MM.1S (cell line): Measurements from ENCODE around the gene MTCL1.

Experiments used
- DNase-seq: peaks from one replicate; pipeline ENCODE4 v3.0.0-alpha.2; 2015
- H2AFZ ChIP-seq: fragments of 300-600 bp; sonication (generic); 2 replicates; pipeline ENCODE4 v1.6.0; 2016; ENCODE audit warnings: antibody characterized with exemption, low read length
- H3F3A ChIP-seq: fragments of 300-600 bp; sonication (generic); 2 replicates; pipeline ENCODE4 v1.6.1; 2016; ENCODE audit warnings: mild to moderate bottlenecking, antibody characterized with exemption, low read length, moderate library complexity, mixed read lengths; ENCODE audit not compliant: insufficient read depth
- H3K27ac ChIP-seq: fragments of 300-600 bp; sonication (generic); 2 replicates; pipeline ENCODE4 v1.5.1; 2016; ENCODE audit warnings: mild to moderate bottlenecking, low read length
- H3K27me3 ChIP-seq: fragments of 300-600 bp; sonication (generic); replicated peaks from 2 replicates; pipeline ENCODE4 v1.6.0; 2016; ENCODE audit warnings: low read length; ENCODE audit not compliant: insufficient read depth
- H3K36me3 ChIP-seq: fragments of 300-600 bp; sonication (generic); replicated peaks from 2 replicates; pipeline ENCODE4 v1.6.1; 2016; ENCODE audit warnings: mild to moderate bottlenecking, low read length, mixed read lengths; ENCODE audit not compliant: insufficient read depth
- H3K4me1 ChIP-seq: fragments of 300-600 bp; sonication (generic); 2 replicates; pipeline ENCODE4 v1.6.1; 2016; ENCODE audit warnings: low read length, mixed read lengths
- H3K4me2 ChIP-seq: fragments of 300-600 bp; sonication (generic); 2 replicates; pipeline ENCODE4 v1.6.0; 2016; ENCODE audit warnings: low read depth, low read length
- H3K4me3 ChIP-seq: fragments of 300-600 bp; sonication (generic); 2 replicates; pipeline ENCODE4 v1.5.1; 2016; ENCODE audit warnings: low read length, mixed read lengths
- H3K79me2 ChIP-seq: fragments of 300-600 bp; sonication (generic); 2 replicates; pipeline ENCODE4 v1.6.1; 2016; ENCODE audit warnings: mixed run types, low read length, mixed read lengths
- H3K9ac ChIP-seq: fragments of 300-600 bp; sonication (generic); 2 replicates; pipeline ENCODE4 v1.6.1; 2016; ENCODE audit warnings: low read length, mixed read lengths
- H3K9me2 ChIP-seq: fragments of 300-600 bp; sonication (generic); replicated peaks from 2 replicates; pipeline ENCODE4 v1.6.1; 2016; ENCODE audit warnings: mild to moderate bottlenecking, low read length, mixed read lengths; ENCODE audit not compliant: insufficient read depth
- H3K9me3 ChIP-seq: fragments of 300-600 bp; sonication (generic); replicated peaks from 2 replicates; pipeline ENCODE4 v1.6.1; 2016; ENCODE audit warnings: mild to moderate bottlenecking, low read length, mixed read lengths; ENCODE audit not compliant: insufficient read depth
- H4K20me1 ChIP-seq: fragments of 300-600 bp; sonication (generic); 2 replicates; pipeline ENCODE4 v1.6.1; 2016; ENCODE audit warnings: mild to moderate bottlenecking, low read length, moderate library complexity, mixed read lengths; ENCODE audit not compliant: insufficient read depth
- EZH2 ChIP-seq: fragments of 300-600 bp; sonication (generic); optimal IDR thresholded peaks from 2 replicates; pipeline ENCODE3; 2017; ENCODE audit warnings: low read depth, mild to moderate bottlenecking, antibody characterized with exemption, low read length, mixed read lengths
- EZH2phosphoT487 ChIP-seq: fragments of 300-600 bp; sonication (generic); IDR thresholded peaks from 2 replicates; pipeline ENCODE4 v1.6.1; 2018; ENCODE audit warnings: antibody characterized with exemption, low read length
- TF ChIP-seq, protein P1 (sequence below): fragments of 300-600 bp; sonication (generic); IDR thresholded peaks from 2 replicates; pipeline ENCODE4 v1.5.1; 2016; ENCODE audit warnings: antibody characterized with exemption, low read length, mixed read lengths

Gene MTCL1

DNA sequence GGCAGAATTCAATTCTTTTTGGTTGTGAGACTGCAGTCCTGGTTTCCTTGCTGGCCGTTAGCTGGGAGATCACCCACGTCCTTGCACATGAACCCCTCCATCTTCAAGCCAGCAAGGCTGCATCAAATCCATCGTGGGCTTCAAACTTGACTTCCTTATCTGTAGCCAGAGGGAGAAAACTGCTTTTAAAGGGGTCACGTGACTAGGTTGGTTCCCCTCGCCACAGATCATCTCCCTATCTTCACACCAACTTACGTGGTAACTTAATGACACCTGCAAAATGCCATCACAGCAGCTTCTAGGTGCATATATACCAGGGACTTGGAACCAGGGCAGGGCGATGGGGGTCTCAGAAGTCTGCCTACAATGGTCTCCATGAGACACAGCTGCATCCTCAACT lies 169.5 kb downstream of the MTCL1 start:
- no peak overlapping the region for H3K4me3 ChIP-seq
- H3K9me3 ChIP-seq: no peaks in the 10 kb centered on the region
- TF ChIP-seq, protein P1, sequence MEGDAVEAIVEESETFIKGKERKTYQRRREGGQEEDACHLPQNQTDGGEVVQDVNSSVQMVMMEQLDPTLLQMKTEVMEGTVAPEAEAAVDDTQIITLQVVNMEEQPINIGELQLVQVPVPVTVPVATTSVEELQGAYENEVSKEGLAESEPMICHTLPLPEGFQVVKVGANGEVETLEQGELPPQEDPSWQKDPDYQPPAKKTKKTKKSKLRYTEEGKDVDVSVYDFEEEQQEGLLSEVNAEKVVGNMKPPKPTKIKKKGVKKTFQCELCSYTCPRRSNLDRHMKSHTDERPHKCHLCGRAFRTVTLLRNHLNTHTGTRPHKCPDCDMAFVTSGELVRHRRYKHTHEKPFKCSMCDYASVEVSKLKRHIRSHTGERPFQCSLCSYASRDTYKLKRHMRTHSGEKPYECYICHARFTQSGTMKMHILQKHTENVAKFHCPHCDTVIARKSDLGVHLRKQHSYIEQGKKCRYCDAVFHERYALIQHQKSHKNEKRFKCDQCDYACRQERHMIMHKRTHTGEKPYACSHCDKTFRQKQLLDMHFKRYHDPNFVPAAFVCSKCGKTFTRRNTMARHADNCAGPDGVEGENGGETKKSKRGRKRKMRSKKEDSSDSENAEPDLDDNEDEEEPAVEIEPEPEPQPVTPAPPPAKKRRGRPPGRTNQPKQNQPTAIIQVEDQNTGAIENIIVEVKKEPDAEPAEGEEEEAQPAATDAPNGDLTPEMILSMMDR: no peak
- TF ChIP-seq EZH2: no peak
- TF ChIP-seq EZH2phosphoT487: no peak
- H2AFZ ChIP-seq: no peak overlapping the region
- no peak overlapping the region for H3K9ac ChIP-seq
- H4K20me1 ChIP-seq: no peaks in the 10 kb centered on the region
- no peak overlapping the region for H3K27ac ChIP-seq
- no peaks in the 10 kb centered on the region for H3F3A ChIP-seq
- no peaks in the 10 kb centered on the region for H3K36me3 ChIP-seq
- no peaks in the 10 kb centered on the region for H3K4me1 ChIP-seq
- no peak for DNase-seq
- H3K9me2 ChIP-seq: no peaks in the 10 kb centered on the region
- no peak overlapping the region for H3K4me2 ChIP-seq
- no peaks in the 10 kb centered on the region for H3K79me2 ChIP-seq
- no peaks in the 10 kb centered on the region for H3K27me3 ChIP-seq

DNA sequence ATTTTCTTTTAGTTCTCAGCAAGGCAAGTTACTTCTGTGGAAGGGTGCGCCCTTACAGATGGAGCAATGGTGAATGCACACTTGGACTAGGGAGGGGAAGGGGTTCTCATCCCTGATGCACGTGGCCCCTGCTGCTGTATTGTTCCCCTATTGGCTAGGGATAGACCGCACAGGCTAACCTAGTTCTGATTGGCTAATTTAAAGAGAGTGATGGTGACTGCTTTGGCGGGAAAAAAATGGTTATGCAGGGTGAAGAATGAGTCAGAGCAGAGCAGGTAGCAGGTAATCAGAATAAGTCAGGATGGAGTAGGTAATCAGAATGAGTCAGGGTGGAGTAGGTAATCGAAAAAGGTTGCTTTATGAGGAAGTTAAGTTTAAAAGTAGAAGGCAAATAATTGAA lies 171.5 kb downstream of the MTCL1 start:
- H2AFZ ChIP-seq: no peak overlapping the region
- H4K20me1 ChIP-seq: no peaks in the 10 kb centered on the region
- no peak overlapping the region for H3K4me2 ChIP-seq
- DNase-seq: no peak
- no peak overlapping the region for H3K9ac ChIP-seq
- no peaks in the 10 kb centered on the region for H3K9me2 ChIP-seq
- H3K27ac ChIP-seq: no peak overlapping the region
- no peaks in the 10 kb centered on the region for H3K36me3 ChIP-seq
- H3K9me3 ChIP-seq: no peaks in the 10 kb centered on the region
- H3F3A ChIP-seq: no peaks in the 10 kb centered on the region
- no peak overlapping the region for H3K4me3 ChIP-seq
- no peaks in the 10 kb centered on the region for H3K4me1 ChIP-seq
- no peaks in the 10 kb centered on the region for H3K27me3 ChIP-seq
- no peaks in the 10 kb centered on the region for H3K79me2 ChIP-seq
- TF ChIP-seq EZH2phosphoT487: no peak
- TF ChIP-seq, protein P1: no peak
- no peak for TF ChIP-seq EZH2

DNA sequence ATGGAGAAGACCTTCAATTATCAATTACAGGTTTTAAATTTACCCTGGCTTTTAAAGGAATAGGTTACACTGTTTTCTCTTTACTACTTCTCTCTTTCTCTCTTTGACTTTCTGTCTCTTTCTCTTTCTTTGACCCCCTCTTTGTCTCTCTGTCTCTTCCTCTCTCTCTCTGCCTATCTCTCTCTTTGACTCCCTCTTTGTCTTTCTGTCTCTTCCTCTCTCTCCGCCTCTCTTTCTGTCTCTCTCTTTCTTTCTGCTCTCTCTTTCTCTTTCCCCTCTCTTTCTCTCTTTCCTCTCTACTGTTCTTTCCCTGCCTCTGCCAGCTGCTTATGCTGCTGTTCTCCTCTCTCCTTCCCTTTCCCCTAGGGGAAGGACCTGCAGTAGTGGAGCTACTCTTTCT lies 175.7 kb downstream of the MTCL1 start:
- Histone ChIP-seq H3K79me2 (no peaks in the 10 kb centered on the region), H3K4me3 (no peak overlapping the region), H3K27ac (no peak overlapping the region), H3F3A (no peaks in the 10 kb centered on the region), H3K4me2 (no peak overlapping the region), H3K9ac (no peak overlapping the region), H3K9me3 (no peaks in the 10 kb centered on the region), H3K27me3 (no peaks in the 10 kb centered on the region), H3K36me3 (no peaks in the 10 kb centered on the region), H2AFZ (no peak overlapping the region), H3K4me1 (no peaks in the 10 kb centered on the region), H3K9me2 (no peaks in the 10 kb centered on the region), H4K20me1 (no peaks in the 10 kb centered on the region)
- no peak for DNase-seq
- TF ChIP-seq EZH2: no peak
- no peak for TF ChIP-seq EZH2phosphoT487
